Astrocyte (in vitro differentiated cells and primary cell): ENCODE measurements around the gene AMACR. TPM values are rescaled to one million over a fixed set of nuclear protein-coding genes. Genes with fewer than 3 reads are reported as not detected.

ENCODE experiments used
- DNase-seq: peaks from one replicate; pipeline ENCODE4 v3.0.0-alpha.2; 2010; ENCODE audit warnings: low read depth
- FAIRE-seq: peaks from 2 replicates; lab custom pipeline; 2011; peaks lifted over from hg19 to GRCh38; lab: Jason Lieb, UNC
- H2AFZ ChIP-seq: 2 replicates; pipeline ENCODE4 v1.6.0; 2012; ENCODE audit warnings: low read depth, low read length, inconsistent platforms
- H3K27ac ChIP-seq: 2 replicates; pipeline ENCODE4 v1.5.1; 2011; ENCODE audit warnings: low read depth, low read length, inconsistent platforms
- H3K27me3 ChIP-seq: 2 replicates; pipeline ENCODE4 v1.6.0; 2011; ENCODE audit warnings: low read length, inconsistent platforms; ENCODE audit not compliant: insufficient read depth
- H3K36me3 ChIP-seq: 2 replicates; pipeline ENCODE4 v1.5.1; 2011; ENCODE audit warnings: low read length, inconsistent platforms; ENCODE audit not compliant: insufficient read depth
- H3K4me1 ChIP-seq: 2 replicates; pipeline ENCODE4 v1.5.1; 2011; ENCODE audit warnings: low read length, inconsistent platforms; ENCODE audit not compliant: insufficient read depth
- H3K4me2 ChIP-seq: 2 replicates; pipeline ENCODE4 v1.6.0; 2012; ENCODE audit warnings: low read length, inconsistent platforms
- H3K4me3 ChIP-seq: 2 replicates; pipeline ENCODE4 v1.5.1; 2011; ENCODE audit warnings: low read depth, mild to moderate bottlenecking, low read length, inconsistent platforms; ENCODE audit not compliant: insufficient read depth
- H3K79me2 ChIP-seq: 2 replicates; pipeline ENCODE4 v1.6.0; 2012; ENCODE audit warnings: mild to moderate bottlenecking, low read length, inconsistent platforms; ENCODE audit not compliant: insufficient read depth
- H3K9ac ChIP-seq: 2 replicates; pipeline ENCODE4 v1.6.0; 2012; ENCODE audit warnings: mild to moderate bottlenecking, low read length, inconsistent platforms
- H3K9me3 ChIP-seq: 2 replicates; pipeline ENCODE4 v1.5.1; 2012; ENCODE audit warnings: low read depth, mild to moderate bottlenecking, low read length, inconsistent platforms; ENCODE audit not compliant: insufficient read depth
- H4K20me1 ChIP-seq: 2 replicates; pipeline ENCODE4 v1.6.0; 2012; ENCODE audit warnings: low read length, inconsistent platforms; ENCODE audit not compliant: insufficient read depth
- H3K27ac Mint-ChIP-seq: one replicate; pipeline ENCODE4 v1.8.0; 2021; ENCODE audit warnings: mild to moderate bottlenecking, mixed read lengths; ENCODE audit not compliant: unreplicated experiment
- H3K27me3 Mint-ChIP-seq: one replicate; pipeline ENCODE4 v1.8.0; 2021; ENCODE audit warnings: low read depth, mixed read lengths; ENCODE audit not compliant: unreplicated experiment
- H3K36me3 Mint-ChIP-seq: one replicate; pipeline ENCODE4 v1.8.0; 2021; ENCODE audit warnings: low read depth, mixed read lengths; ENCODE audit not compliant: unreplicated experiment
- H3K4me1 Mint-ChIP-seq: one replicate; pipeline ENCODE4 v1.8.0; 2021; ENCODE audit warnings: low read depth, mixed read lengths; ENCODE audit not compliant: unreplicated experiment
- H3K4me3 Mint-ChIP-seq: one replicate; pipeline ENCODE4 v1.8.0; 2021; ENCODE audit warnings: mild to moderate bottlenecking, moderate library complexity, mixed read lengths; ENCODE audit not compliant: unreplicated experiment
- H3K9me3 Mint-ChIP-seq: one replicate; pipeline ENCODE4 v1.8.0; 2021; ENCODE audit warnings: mild to moderate bottlenecking, mixed read lengths; ENCODE audit not compliant: unreplicated experiment
- CTCF ChIP-seq: IDR thresholded peaks from 2 replicates; pipeline ENCODE4 v1.5.1; 2011; ENCODE audit warnings: low read depth, mild to moderate bottlenecking, inconsistent platforms, low read length, moderate library complexity; ENCODE audit not compliant: insufficient read depth
- EZH2 ChIP-seq: IDR thresholded peaks from 2 replicates; pipeline ENCODE4 v1.6.1; 2012; ENCODE audit warnings: mild to moderate bottlenecking, low read length, inconsistent platforms; ENCODE audit not compliant: insufficient read depth
- total RNA-seq: library from RNA; stranded (reverse); gene quantifications from 2 replicates; pipeline ENCODE4 v1.2.1, GENCODE V29; 2021

Gene AMACR
- total RNA-seq, 1 donor from 2014 or later = 13.4 TPM

- Histone ChIP-seq H3K4me2 (peak overlapping the region; percentile 62), H3K79me2 (no peaks in the 10 kb centered on the region), H3K27me3 (no peaks in the 10 kb centered on the region), H2AFZ (no peak overlapping the region), H3K4me3 (no peak overlapping the region), H3K27ac (peak overlapping the region; percentile 29), H3K4me1 (peaks cover 15% of the 10 kb centered on the region), H3K9ac (no peak overlapping the region), H4K20me1 (no peaks in the 10 kb centered on the region), H3K9me3 (no peaks in the 10 kb centered on the region), H3K36me3 (no peaks in the 10 kb centered on the region)
- Mint-ChIP-seq H3K4me3 (no peak overlapping the region), H3K4me1 (peaks cover 16% of the 10 kb centered on the region), H3K9me3 (no peaks in the 10 kb centered on the region), H3K27me3 (no peaks in the 10 kb centered on the region), H3K27ac (no peak overlapping the region), H3K36me3 (peaks cover 3% of the 10 kb centered on the region)
- FAIRE-seq (peak; percentile 5), DNase-seq (no peak)
- TF ChIP-seq CTCF (no peak), EZH2 (no peak)
Measured at GRCh38 chr5:34053571-34054399, 45.9 kb upstream of the AMACR start.

DNA sequence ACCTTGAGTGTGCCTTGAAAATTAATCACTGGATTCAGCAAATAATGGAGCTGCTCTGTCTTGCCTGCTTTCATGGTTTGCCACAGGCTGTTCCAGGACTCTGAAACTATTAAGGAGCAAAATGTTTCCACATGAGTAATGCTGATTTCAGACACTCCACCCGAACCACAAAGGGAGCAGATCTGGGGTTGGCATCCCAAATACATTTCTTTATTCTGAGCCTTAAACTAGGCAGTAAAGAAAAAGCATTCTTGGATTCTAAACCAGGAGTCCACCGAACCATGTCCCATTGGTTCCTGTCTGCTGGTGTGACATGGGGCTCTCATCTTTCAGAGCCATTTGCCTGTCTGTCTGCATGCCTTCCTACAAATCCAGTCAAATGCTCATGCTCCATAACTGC, 45.3 kb upstream of the AMACR start:
- peak; percentile 94 for DNase-seq

More for the DNA sequence above, 45.3 kb upstream of the AMACR start:
- H3K27me3 Mint-ChIP-seq = no peaks in the 10 kb centered on the region
- Histone ChIP-seq H3K9me3 (no peaks in the 10 kb centered on the region), H3K4me1 (peaks cover 15% of the 10 kb centered on the region), H3K27ac (peak overlapping the region; percentile 37), H3K4me2 (peak overlapping the region; percentile 62), H3K4me3 (no peak overlapping the region), H3K36me3 (no peaks in the 10 kb centered on the region), H3K9ac (no peak overlapping the region), H2AFZ (no peak overlapping the region), H3K79me2 (no peaks in the 10 kb centered on the region), H4K20me1 (no peaks in the 10 kb centered on the region), H3K27me3 (no peaks in the 10 kb centered on the region)
- peaks cover 16% of the 10 kb centered on the region for H3K4me1 Mint-ChIP-seq
- peaks cover 3% of the 10 kb centered on the region for H3K36me3 Mint-ChIP-seq
- TF ChIP-seq EZH2 (no peak), CTCF (no peak)
- peak; percentile 93 for FAIRE-seq
- no peak overlapping the region for H3K4me3 Mint-ChIP-seq
- H3K9me3 Mint-ChIP-seq = no peaks in the 10 kb centered on the region
- peak overlapping the region; percentile 68 for H3K27ac Mint-ChIP-seq
